Fibroblast of pulmonary artery (primary cell): Measurements from ENCODE around the gene ADGRL1.

Experiments
- DNase-seq: peaks from one replicate; pipeline ENCODE4 v3.0.0-alpha.2; 2010; ENCODE audit warnings: low read depth
- H3K4me3 ChIP-seq: replicated peaks from 2 replicates; pipeline ENCODE4 v1.5.1; 2011; ENCODE audit warnings: low read depth, mild to moderate bottlenecking, control low read depth, low read length, moderate library complexity
- TF ChIP-seq, protein P1 (sequence below): IDR thresholded peaks from 2 replicates; pipeline ENCODE4 v1.5.1; 2011; ENCODE audit warnings: mild to moderate bottlenecking, control low read depth, low read length, inconsistent platforms; ENCODE audit errors: missing control alignments

ADGRL1 gene

DNA sequence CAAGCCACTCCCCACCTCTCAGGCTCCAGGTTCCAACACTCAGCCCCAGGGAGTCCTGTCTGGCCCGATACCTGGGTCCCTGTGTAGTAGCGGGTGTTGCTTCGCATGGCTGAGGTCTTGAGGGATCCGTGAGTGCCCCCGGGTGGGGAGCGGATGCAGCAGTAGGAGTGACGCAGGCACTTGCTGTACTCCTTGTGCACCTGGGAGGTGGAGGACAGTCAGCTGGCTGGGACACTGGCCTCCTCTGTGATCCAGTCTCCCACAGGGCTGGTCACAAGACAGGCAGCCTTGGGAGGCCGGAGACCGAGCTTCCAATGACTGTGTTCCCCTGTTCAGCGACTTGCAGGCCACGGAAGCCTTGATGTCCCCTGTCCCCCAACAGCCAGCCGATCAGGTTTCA is 53.3 kb downstream of the ADGRL1 start:
- no peak overlapping the region for H3K4me3 ChIP-seq
- no peak for DNase-seq
- TF ChIP-seq, protein P1, sequence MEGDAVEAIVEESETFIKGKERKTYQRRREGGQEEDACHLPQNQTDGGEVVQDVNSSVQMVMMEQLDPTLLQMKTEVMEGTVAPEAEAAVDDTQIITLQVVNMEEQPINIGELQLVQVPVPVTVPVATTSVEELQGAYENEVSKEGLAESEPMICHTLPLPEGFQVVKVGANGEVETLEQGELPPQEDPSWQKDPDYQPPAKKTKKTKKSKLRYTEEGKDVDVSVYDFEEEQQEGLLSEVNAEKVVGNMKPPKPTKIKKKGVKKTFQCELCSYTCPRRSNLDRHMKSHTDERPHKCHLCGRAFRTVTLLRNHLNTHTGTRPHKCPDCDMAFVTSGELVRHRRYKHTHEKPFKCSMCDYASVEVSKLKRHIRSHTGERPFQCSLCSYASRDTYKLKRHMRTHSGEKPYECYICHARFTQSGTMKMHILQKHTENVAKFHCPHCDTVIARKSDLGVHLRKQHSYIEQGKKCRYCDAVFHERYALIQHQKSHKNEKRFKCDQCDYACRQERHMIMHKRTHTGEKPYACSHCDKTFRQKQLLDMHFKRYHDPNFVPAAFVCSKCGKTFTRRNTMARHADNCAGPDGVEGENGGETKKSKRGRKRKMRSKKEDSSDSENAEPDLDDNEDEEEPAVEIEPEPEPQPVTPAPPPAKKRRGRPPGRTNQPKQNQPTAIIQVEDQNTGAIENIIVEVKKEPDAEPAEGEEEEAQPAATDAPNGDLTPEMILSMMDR = no peak

DNA sequence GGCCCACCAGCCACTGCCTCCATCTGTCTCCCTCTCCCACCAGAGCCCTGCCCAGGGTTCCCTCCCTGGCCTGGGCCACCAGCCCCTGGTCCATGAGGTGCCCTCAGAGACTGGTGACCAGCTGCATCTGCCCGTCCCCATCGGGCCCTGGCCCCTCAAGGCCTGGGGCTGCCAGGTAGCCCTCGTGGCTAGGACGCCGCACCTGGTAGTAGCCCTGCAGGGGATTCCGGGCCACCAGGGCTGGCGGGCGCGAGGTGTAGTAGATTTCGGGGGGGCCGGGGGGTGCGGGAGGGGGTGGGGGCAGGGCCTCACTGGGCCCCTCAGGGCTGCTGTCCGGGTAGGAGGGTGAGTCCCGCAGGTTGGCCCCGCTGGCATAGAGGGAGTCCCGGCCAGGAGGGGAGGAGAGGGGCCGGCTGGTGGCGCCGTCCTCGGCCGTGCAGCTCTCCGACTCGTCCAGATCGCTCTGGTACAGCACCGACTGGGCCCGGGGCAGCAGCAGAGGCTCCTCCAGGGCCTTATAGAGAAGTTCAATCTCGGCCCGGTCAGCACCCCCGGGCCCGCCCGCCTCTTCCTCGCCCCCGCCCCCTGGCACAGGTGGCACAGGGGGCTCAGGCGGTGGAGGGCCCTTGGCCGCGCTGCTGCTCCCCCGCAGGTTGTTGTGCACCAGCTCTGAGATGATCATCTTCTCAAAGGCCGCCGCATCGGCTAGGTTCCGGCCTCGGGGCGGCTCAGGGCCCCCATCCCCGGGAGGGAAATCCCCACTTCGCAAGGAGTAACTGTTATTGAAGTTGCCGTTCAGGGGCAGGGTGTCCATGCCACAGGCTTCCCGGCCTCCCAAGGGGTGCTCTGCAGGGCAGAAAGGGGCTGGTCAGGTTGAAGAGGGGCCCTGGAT is 55.0 kb downstream of the ADGRL1 start:
- DNase-seq = no peak
- TF ChIP-seq, protein P1 = no peak
- H3K4me3 ChIP-seq = no peak overlapping the region

GRCh38 chr19:14150041-14150769 is 55.8 kb downstream of the ADGRL1 start:
- TF ChIP-seq, protein P1 = no peak

DNA sequence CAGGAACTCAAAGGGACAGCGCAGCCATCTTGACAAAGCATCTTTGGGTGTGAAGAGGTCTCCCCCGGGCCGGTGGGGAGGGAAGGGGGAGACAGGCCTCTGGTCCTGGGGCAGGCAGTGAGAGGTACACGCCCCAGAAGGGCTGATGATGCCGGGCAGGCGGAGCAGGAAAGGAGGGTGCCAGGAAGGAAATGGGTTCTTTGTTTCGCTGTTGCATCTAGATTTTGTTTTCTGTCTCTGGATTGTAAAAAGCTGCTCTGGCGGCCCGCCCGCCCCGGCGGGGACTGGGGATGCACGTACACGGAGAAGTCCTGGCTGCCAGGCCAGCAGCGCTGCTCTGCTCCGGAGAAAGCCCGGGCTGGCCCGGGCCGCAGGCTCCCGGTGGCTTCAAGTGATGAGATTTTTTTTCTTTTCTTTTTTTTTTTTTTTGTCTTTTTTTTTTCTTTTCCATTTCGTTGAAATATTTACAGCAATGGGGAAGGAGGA is 56.4 kb downstream of the ADGRL1 start:
- H3K4me3 ChIP-seq = peak overlapping the region; percentile 24

More at GRCh38 chr19:14150041-14150769, 55.8 kb downstream of the ADGRL1 start:
- DNase-seq = no peak
- peak overlapping the region; percentile 2 for H3K4me3 ChIP-seq

DNA sequence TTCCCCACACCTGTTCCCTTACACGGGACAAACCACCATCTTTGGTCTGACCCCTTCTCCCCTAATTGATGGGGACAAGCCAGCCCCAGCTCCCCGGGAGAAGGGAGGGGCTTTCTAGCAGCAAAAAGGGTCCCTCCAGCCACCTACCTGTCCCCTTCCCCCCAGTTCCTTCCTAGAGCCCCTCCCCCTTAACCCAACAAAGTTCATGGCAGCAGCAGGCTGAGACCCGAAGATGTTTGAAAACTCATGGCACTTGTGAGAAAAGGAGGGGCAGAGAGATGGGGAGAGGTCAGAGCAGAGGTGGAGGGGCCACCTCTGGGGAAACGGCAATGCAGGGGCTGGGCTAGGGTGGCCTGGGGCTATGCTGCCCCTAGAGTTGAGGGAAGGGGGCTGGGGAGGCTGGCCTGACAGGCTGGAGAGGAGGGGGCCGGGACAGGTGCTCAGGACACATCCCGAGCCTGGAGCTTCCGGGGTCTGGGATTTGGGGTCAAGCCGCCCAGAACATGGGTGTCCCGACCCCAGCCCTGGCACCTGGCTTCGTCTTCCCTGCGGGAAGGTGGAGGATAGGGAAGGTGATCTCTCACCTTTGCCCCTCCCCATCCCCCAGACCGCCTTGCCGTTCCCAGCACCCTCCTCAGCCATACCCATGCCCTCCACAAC is 57.1 kb downstream of the ADGRL1 start:
- DNase-seq = no peak
- TF ChIP-seq, protein P1 = no peak
- H3K4me3 ChIP-seq = peak overlapping the region; percentile 10

More for the DNA sequence above, 56.4 kb downstream of the ADGRL1 start:
- TF ChIP-seq, protein P1 = no peak
- DNase-seq = peak; percentile 84

- TF ChIP-seq, protein P1 = peak; percentile 94
- peak; percentile 75 for DNase-seq
- H3K4me3 ChIP-seq = no peak overlapping the region
These were observed 58.0 kb downstream of the ADGRL1 start for GRCh38 chr19:14147797-14148605.
